Adipocyte (in vitro differentiated cells): ENCODE data around the gene DUOXA2.

Experiments used
- DNase-seq: peaks from one replicate; pipeline ENCODE4 v3.0.0-alpha.2; 2015; ENCODE audit warnings: low read depth
- H3K27me3 ChIP-seq: replicated peaks from 2 replicates; pipeline ENCODE4 v1.7.0; 2013; ENCODE audit warnings: mild to moderate bottlenecking, low read length, moderate library complexity; ENCODE audit not compliant: control insufficient read depth, insufficient read depth
- H3K36me3 ChIP-seq: 2 replicates; pipeline ENCODE4 v1.7.0; 2013; ENCODE audit warnings: low read length, mild to moderate bottlenecking, moderate library complexity; ENCODE audit not compliant: control insufficient read depth, insufficient read depth, severe bottlenecking
- H3K4me1 ChIP-seq: 2 replicates; pipeline ENCODE4 v1.7.0; 2013; ENCODE audit warnings: mild to moderate bottlenecking, low read length, moderate library complexity; ENCODE audit not compliant: control insufficient read depth, insufficient read depth
- H3K4me3 ChIP-seq: 2 replicates; pipeline ENCODE4 v1.7.0; 2013; ENCODE audit warnings: mild to moderate bottlenecking, low read length, moderate library complexity
- H3K9ac ChIP-seq: 2 replicates; pipeline ENCODE4 v1.7.0; 2013; ENCODE audit warnings: mild to moderate bottlenecking, low read length, moderate library complexity
- H3K9me3 ChIP-seq: 2 replicates; pipeline ENCODE4 v1.7.0; 2013; ENCODE audit warnings: mild to moderate bottlenecking, low read length, moderate library complexity; ENCODE audit not compliant: control insufficient read depth

DUOXA2 gene

DNA sequence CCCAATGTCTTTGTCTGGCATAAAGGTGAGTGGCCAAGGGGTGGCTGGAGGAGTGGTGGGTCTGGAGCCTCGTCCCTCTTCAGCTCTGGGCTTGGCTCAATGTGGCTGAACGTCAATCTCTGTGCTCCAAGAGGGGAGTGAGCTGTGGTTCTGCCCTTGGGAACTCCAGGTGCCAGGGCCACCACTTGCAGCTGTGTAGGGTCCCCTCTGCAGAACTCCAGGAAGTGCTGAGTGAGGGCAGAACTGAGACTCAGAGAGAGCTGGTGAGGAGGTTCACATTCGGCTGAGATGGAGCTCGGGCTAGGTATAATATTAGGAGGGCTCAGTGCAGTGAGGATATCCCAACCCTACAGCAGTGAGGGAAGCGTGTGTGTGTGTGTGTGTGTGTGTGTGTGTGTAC is 27.3 kb downstream of the DUOXA2 start:
- DNase-seq: no peak
- Histone ChIP-seq H3K9me3 (no peaks in the 10 kb centered on the region), H3K4me3 (no peak overlapping the region), H3K9ac (no peak overlapping the region), H3K36me3 (no peaks in the 10 kb centered on the region), H3K27me3 (peaks cover 15% of the 10 kb centered on the region), H3K4me1 (peaks cover 7% of the 10 kb centered on the region)

- DNase-seq: no peak
- H3K36me3 ChIP-seq: no peaks in the 10 kb centered on the region
- no peaks in the 10 kb centered on the region for H3K9me3 ChIP-seq
- H3K4me1 ChIP-seq: peaks cover 9% of the 10 kb centered on the region
- H3K27me3 ChIP-seq: peaks cover 4% of the 10 kb centered on the region
- no peak overlapping the region for H3K4me3 ChIP-seq
- no peak overlapping the region for H3K9ac ChIP-seq
Observed at GRCh38 chr15:45143056-45143455, 28.9 kb downstream of the DUOXA2 start.

- Histone ChIP-seq H3K9ac (no peak overlapping the region), H3K4me3 (no peak overlapping the region), H3K36me3 (no peaks in the 10 kb centered on the region), H3K9me3 (no peaks in the 10 kb centered on the region), H3K4me1 (peaks cover 15% of the 10 kb centered on the region), H3K27me3 (no peaks in the 10 kb centered on the region)
- no peak for DNase-seq
Observed at GRCh38 chr15:45143946-45144345, 29.8 kb downstream of the DUOXA2 start.

DNA sequence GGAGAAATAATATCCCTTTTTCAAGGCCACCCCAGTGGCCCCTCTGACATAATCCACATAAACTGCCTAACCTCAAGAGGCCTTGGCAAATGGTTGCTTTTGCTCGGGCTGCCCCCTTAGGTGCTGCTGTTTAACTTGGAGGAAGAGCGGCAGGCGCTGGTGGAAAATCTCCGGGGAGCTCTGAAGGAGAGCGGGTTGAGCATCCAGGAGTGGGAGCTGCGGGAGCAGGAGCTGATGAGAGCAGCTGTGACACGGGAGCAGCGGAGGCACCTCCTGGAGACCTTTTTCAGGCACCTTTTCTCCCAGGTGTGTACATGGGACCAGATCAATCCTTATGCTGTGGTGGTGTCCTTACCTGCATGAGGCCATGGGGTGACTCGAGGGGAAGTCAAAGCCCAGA is 30.6 kb downstream of the DUOXA2 start:
- Histone ChIP-seq H3K4me1 (peaks cover 15% of the 10 kb centered on the region), H3K36me3 (no peaks in the 10 kb centered on the region), H3K4me3 (no peak overlapping the region), H3K9ac (no peak overlapping the region), H3K9me3 (no peaks in the 10 kb centered on the region), H3K27me3 (no peaks in the 10 kb centered on the region)
- DNase-seq: no peak

- no peak for DNase-seq
- no peaks in the 10 kb centered on the region for H3K36me3 ChIP-seq
Observed at GRCh38 chr15:45146405-45146804, 32.3 kb downstream of the DUOXA2 start.

GRCh38 chr15:45147606-45148005 is 33.5 kb downstream of the DUOXA2 start:
- no peaks in the 10 kb centered on the region for H3K36me3 ChIP-seq
- H3K9ac ChIP-seq: no peak overlapping the region
- no peaks in the 10 kb centered on the region for H3K9me3 ChIP-seq
- H3K27me3 ChIP-seq: no peaks in the 10 kb centered on the region
- no peak for DNase-seq
- peaks cover 15% of the 10 kb centered on the region for H3K4me1 ChIP-seq
- H3K4me3 ChIP-seq: no peak overlapping the region

More at GRCh38 chr15:45146405-45146804, 32.3 kb downstream of the DUOXA2 start:
- H3K4me1 ChIP-seq: peaks cover 15% of the 10 kb centered on the region
- H3K9me3 ChIP-seq: no peaks in the 10 kb centered on the region
- H3K4me3 ChIP-seq: no peak overlapping the region
- H3K9ac ChIP-seq: no peak overlapping the region
- no peaks in the 10 kb centered on the region for H3K27me3 ChIP-seq

DNA sequence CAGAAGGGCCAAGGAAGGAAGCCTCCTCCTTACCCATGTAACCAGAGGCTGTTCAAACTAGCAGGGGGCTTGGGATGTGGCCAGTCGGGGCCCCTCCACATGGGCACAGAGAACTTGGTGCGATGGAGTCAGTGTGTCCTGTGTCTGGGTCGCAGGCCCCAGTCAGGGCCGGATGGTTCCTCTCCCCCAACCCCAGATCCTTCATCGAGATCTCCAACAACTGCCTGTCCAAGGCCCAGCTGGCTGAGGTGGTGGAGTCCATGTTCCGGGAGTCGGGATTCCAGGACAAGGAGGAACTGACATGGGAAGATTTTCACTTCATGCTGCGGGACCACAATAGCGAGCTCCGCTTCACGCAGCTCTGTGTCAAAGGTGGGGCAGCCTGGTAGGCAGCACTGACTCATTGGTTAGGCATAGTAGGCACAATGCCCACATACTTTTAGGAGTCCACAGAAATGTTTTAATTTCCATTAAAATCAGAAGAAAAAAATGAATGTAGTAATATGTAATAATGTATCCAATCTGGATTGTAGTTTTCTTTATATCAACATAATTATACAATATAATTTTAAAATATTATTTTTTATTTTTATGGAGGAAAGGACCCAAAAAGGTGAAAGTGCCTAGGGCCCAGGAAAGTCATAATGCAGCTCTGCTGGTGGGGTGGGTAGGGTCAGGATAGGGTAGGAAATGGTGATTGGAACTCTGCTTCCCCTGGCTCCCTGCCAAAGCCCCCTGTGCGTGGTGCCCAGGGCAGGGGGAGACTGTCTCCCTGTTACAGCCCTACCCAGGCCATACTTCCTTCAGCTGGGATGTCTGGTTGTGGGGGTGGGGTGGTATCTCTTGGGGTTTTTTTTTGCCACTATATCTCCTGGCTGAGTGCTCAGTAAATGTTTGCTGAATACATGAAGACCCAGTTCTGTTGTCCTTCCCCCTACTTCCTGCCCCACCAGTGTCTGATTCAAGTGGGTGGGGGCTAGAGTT is 34.2 kb downstream of the DUOXA2 start:
- no peak overlapping the region for H3K4me3 ChIP-seq
- DNase-seq: no peak
- no peak overlapping the region for H3K9ac ChIP-seq
- H3K4me1 ChIP-seq: peaks cover 15% of the 10 kb centered on the region
- no peaks in the 10 kb centered on the region for H3K27me3 ChIP-seq
- no peaks in the 10 kb centered on the region for H3K36me3 ChIP-seq
- no peaks in the 10 kb centered on the region for H3K9me3 ChIP-seq

DNA sequence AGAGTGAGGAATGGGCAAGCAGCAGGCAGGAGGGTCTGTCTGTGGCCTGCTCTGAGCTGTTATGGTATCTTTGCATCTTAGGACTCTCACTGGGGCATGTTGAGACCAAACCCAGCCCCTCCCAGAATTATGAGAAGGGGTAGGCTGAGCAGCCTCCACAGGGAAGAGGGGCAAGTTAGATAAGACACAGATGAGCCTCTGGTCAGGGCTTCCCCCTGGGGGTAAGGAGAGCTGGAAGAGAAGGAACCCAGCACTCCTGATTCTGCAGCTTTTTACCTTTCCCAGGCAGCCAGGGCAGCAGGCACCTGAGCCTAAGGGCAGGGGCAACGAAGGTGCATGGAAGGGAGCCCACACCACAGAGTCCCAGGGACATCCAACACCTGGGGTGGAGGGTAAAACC is 34.9 kb downstream of the DUOXA2 start:
- no peaks in the 10 kb centered on the region for H3K9me3 ChIP-seq
- no peaks in the 10 kb centered on the region for H3K36me3 ChIP-seq
- DNase-seq: no peak
- no peak overlapping the region for H3K9ac ChIP-seq
- no peak overlapping the region for H3K4me3 ChIP-seq
- no peaks in the 10 kb centered on the region for H3K27me3 ChIP-seq
- peaks cover 15% of the 10 kb centered on the region for H3K4me1 ChIP-seq

GRCh38 chr15:45150481-45150880 is 36.4 kb downstream of the DUOXA2 start:
- no peak overlapping the region for H3K4me3 ChIP-seq
- no peak for DNase-seq
- H3K9ac ChIP-seq: no peak overlapping the region
- H3K36me3 ChIP-seq: no peaks in the 10 kb centered on the region
- H3K4me1 ChIP-seq: peaks cover 15% of the 10 kb centered on the region
- no peaks in the 10 kb centered on the region for H3K27me3 ChIP-seq
- no peaks in the 10 kb centered on the region for H3K9me3 ChIP-seq

GRCh38 chr15:45150997-45151396 is 36.9 kb downstream of the DUOXA2 start:
- Histone ChIP-seq H3K9ac (no peak overlapping the region), H3K4me3 (no peak overlapping the region), H3K9me3 (no peaks in the 10 kb centered on the region), H3K36me3 (no peaks in the 10 kb centered on the region), H3K27me3 (no peaks in the 10 kb centered on the region), H3K4me1 (peaks cover 12% of the 10 kb centered on the region)
- no peak for DNase-seq

- no peaks in the 10 kb centered on the region for H3K9me3 ChIP-seq
- no peaks in the 10 kb centered on the region for H3K27me3 ChIP-seq
- H3K9ac ChIP-seq: no peak overlapping the region
- H3K4me1 ChIP-seq: peaks cover 12% of the 10 kb centered on the region
- no peak for DNase-seq
- no peaks in the 10 kb centered on the region for H3K36me3 ChIP-seq
- no peak overlapping the region for H3K4me3 ChIP-seq
Observed at GRCh38 chr15:45151998-45152828, 38.1 kb downstream of the DUOXA2 start.
